Keratinocyte (primary cell): ENCODE results near the gene B3GALT6. TPM values are rescaled to one million over a fixed set of nuclear protein-coding genes. Genes with fewer than 3 reads are reported as not detected.
A peak's percentile ranks its signal among the peaks of the same experiment; 100 is the strongest.

ENCODE experiments used
- DNase-seq: peaks from one replicate; pipeline ENCODE4 v3.0.0-alpha.2; 2011; ENCODE audit warnings: low read depth, missing footprints, low spot score
- FAIRE-seq: peaks from 2 replicates; lab custom pipeline; 2011; peaks lifted over from hg19 to GRCh38; lab: Jason Lieb, UNC
- H2AFZ ChIP-seq: 2 replicates; pipeline ENCODE4 v1.6.0; 2012; ENCODE audit warnings: low read length, control low read depth, inconsistent platforms; ENCODE audit not compliant: control insufficient read depth
- H3K27ac ChIP-seq: 2 replicates; pipeline ENCODE4 v1.5.1; 2011; ENCODE audit warnings: low read length; ENCODE audit not compliant: control insufficient read depth, insufficient read depth
- H3K27me3 ChIP-seq: 3 replicates; pipeline ENCODE4 v1.6.0; 2011; ENCODE audit warnings: low read length; ENCODE audit not compliant: control insufficient read depth, insufficient read depth; ENCODE audit errors: extremely low read depth
- H3K36me3 ChIP-seq, 2 experiments: 2 replicates in 1 of 2; 3 replicates in 1 of 2; pipeline ENCODE4 v1.5.1; 2011; ENCODE audit warnings: low read length in 2 of 2, mild to moderate bottlenecking in 1 of 2; ENCODE audit not compliant: control insufficient read depth in 2 of 2, insufficient read depth in 2 of 2; ENCODE audit errors: extremely low read depth in 1 of 2
- H3K4me1 ChIP-seq: 3 replicates; pipeline ENCODE4 v1.5.1; 2011; ENCODE audit warnings: low read length; ENCODE audit not compliant: control insufficient read depth, insufficient read depth; ENCODE audit errors: extremely low read depth
- H3K4me2 ChIP-seq: 3 replicates; pipeline ENCODE4 v1.6.0; 2011; ENCODE audit warnings: low read depth, low read length; ENCODE audit not compliant: control insufficient read depth, insufficient read depth; ENCODE audit errors: extremely low read depth
- H3K4me3 ChIP-seq, 3 experiments: fragments of 200-600 bp in 1 of 3; sonication (generic) in 1 of 3; 2 replicates in 2 of 3; 3 replicates in 1 of 3; pipeline ENCODE4 v1.5.1; 2011 to 2016; ENCODE audit warnings: low read length in 3 of 3, mild to moderate bottlenecking in 3 of 3, control low read depth in 2 of 3, inconsistent platforms in 1 of 3, low read depth in 1 of 3, mixed read lengths in 1 of 3, mixed run types in 1 of 3, moderate library complexity in 1 of 3; ENCODE audit not compliant: control insufficient read depth in 2 of 3, insufficient read depth in 2 of 3; ENCODE audit errors: extremely low read depth in 1 of 3
- H3K79me2 ChIP-seq: 2 replicates; pipeline ENCODE4 v1.6.0; 2012; ENCODE audit warnings: low read length; ENCODE audit not compliant: control insufficient read depth, insufficient read depth
- H3K9ac ChIP-seq: 3 replicates; pipeline ENCODE4 v1.6.0; 2011; ENCODE audit warnings: low read length; ENCODE audit not compliant: control insufficient read depth, insufficient read depth; ENCODE audit errors: extremely low read depth
- H3K9me1 ChIP-seq: 3 replicates; pipeline ENCODE4 v1.6.0; 2011; ENCODE audit warnings: low read length; ENCODE audit not compliant: control insufficient read depth, insufficient read depth; ENCODE audit errors: extremely low read depth
- H3K9me3 ChIP-seq: 2 replicates; pipeline ENCODE4 v1.5.1; 2012; ENCODE audit warnings: low read depth, low read length; ENCODE audit not compliant: control insufficient read depth
- H4K20me1 ChIP-seq: 3 replicates; pipeline ENCODE4 v1.6.0; 2011; ENCODE audit warnings: low read length; ENCODE audit not compliant: control insufficient read depth, insufficient read depth; ENCODE audit errors: extremely low read depth
- CTCF ChIP-seq, 3 experiments: IDR thresholded peaks in 1 of 3; conservative IDR thresholded peaks in 1 of 3; optimal IDR thresholded peaks in 1 of 3; 2 replicates in 2 of 3; 3 replicates in 1 of 3; pipeline versions ENCODE3 to v1.5.1; 2011; ENCODE audit warnings: low read length in 3 of 3, mild to moderate bottlenecking in 3 of 3, moderate library complexity in 2 of 3, control low read depth in 1 of 3, inconsistent platforms in 1 of 3; ENCODE audit not compliant: insufficient read depth in 2 of 3; ENCODE audit errors: extremely low read depth in 1 of 3
- EZH2 ChIP-seq: IDR thresholded peaks from one replicate; pipeline ENCODE4 v1.6.1; 2012; ENCODE audit warnings: inconsistent platforms, mild to moderate bottlenecking, low read length, moderate library complexity
- dilution Hi-C: fragments of 300-500 bp; cut with MboI; formaldehyde crosslinking; loops from one replicate; pipeline ENCODE4 v1.7.0; 2020; ENCODE audit warnings: low sequenced_read_pairs; ENCODE audit not compliant: extremely low pct_ligation_motif_present
- polyA plus RNA-seq, 5 experiments: library from polyadenylated mRNA; depleted of rRNA in 3 of 5; stranded (reverse) in 3 of 5; stranded (forward) in 1 of 5; unstranded in 1 of 5; fragments of >200 nt; gene quantifications; 1 replicate in 1 of 5; 2 replicates in 3 of 5; 3 replicates in 1 of 5; pipeline versions ENCODE4 v1.2.1 to v1.2.3, GENCODE V29; 2011 to 2012; ENCODE audit warnings: missing spikeins in 2 of 5, low read depth in 1 of 5, low replicate concordance in 1 of 5

B3GALT6 gene
- polyA plus RNA-seq, 1 donor (not counting 4 experiments of a cell fraction or from before 2014, with no cell fraction given), result 6.8 TPM

DNA sequence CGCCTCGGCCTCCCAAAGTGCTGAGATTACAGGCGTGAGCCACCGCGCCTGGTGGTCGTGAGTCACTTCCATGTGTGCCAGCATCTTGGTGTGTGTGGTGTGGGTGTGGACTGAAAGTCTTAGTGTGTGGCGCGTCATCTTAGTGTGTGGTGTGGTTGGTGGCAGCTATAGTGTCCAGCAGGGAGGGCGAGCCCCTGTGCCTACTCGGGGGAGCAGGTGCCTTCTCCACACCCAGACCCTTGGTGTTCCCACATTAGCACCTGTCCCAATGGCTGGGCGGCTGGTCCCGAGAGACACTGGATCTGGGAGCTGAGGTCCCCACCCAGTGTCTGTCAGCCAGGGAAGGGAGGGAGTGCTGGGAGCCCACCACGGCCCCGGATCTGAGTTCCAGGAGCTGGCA lies 51.0 kb downstream of the B3GALT6 start:
- H3K9me1 ChIP-seq, result no peaks in the 10 kb centered on the region
- no peak overlapping the region for H3K9ac ChIP-seq
- H3K9me3 ChIP-seq, result no peaks in the 10 kb centered on the region
- no peaks in the 10 kb centered on the region for H3K27me3 ChIP-seq
- H3K27ac ChIP-seq, result no peak overlapping the region
- dilution Hi-C loops, result no loop called here
- TF ChIP-seq EZH2 (no peak), CTCF (optimal IDR thresholded peaks at IDR 0.05 in 1 of 3, IDR thresholded peaks at IDR 0.05 in 1 of 3, conservative IDR thresholded peaks at IDR 0.05 in 1 of 3; ENCODE audit: extremely low read depth in 1 of 3, insufficient read depth in 2 of 3, low read length in 3 of 3) (no peak)
- no peak for DNase-seq
- H3K79me2 ChIP-seq, result no peaks in the 10 kb centered on the region
- H3K4me2 ChIP-seq, result no peak overlapping the region
- peaks cover 12% of the 10 kb centered on the region for H3K4me1 ChIP-seq
- no peaks in the 10 kb centered on the region for H4K20me1 ChIP-seq
- FAIRE-seq, result no peak
- no peak overlapping the region for H2AFZ ChIP-seq
- H3K4me3 ChIP-seq, result no peak overlapping the region
- no peaks in the 10 kb centered on the region for H3K36me3 ChIP-seq

GRCh38 chr1:1283821-1284220 lies 51.8 kb downstream of the B3GALT6 start:
- TF ChIP-seq CTCF (optimal IDR thresholded peaks at IDR 0.05 in 1 of 3, IDR thresholded peaks at IDR 0.05 in 1 of 3, conservative IDR thresholded peaks at IDR 0.05 in 1 of 3; ENCODE audit: extremely low read depth in 1 of 3, insufficient read depth in 2 of 3, low read length in 3 of 3) (peak in 1 of 3 experiments; percentile 28), EZH2 (no peak)
- no peak overlapping the region for H3K27ac ChIP-seq
- no peak overlapping the region for H3K4me3 ChIP-seq
- dilution Hi-C loops, result no loop called here
- no peaks in the 10 kb centered on the region for H3K27me3 ChIP-seq
- H3K4me1 ChIP-seq, result peaks cover 12% of the 10 kb centered on the region
- no peaks in the 10 kb centered on the region for H3K9me1 ChIP-seq
- H2AFZ ChIP-seq, result no peak overlapping the region
- H4K20me1 ChIP-seq, result no peaks in the 10 kb centered on the region
- H3K9me3 ChIP-seq, result no peaks in the 10 kb centered on the region
- no peak for DNase-seq
- no peak overlapping the region for H3K9ac ChIP-seq
- no peak for FAIRE-seq
- H3K79me2 ChIP-seq, result no peaks in the 10 kb centered on the region
- no peaks in the 10 kb centered on the region for H3K36me3 ChIP-seq
- no peak overlapping the region for H3K4me2 ChIP-seq

Other genes with a start within 250 kb of the B3GALT6 start
- 3.0 to 14.7 TPM (median 3.1 TPM) in 3 replicates for gene HES4, start 232.1 kb upstream of the B3GALT6 start, polyA plus RNA-seq
- gene ISG15, start 218.7 kb upstream of the B3GALT6 start, polyA plus RNA-seq, result 222 to 711 TPM (median 246 TPM) in 3 replicates
- gene AGRN, start 212.1 kb upstream of the B3GALT6 start, polyA plus RNA-seq, result 72.4 to 128 TPM (median 115 TPM) in 3 replicates
- gene RNF223, start 157.9 kb upstream of the B3GALT6 start, polyA plus RNA-seq, result 0.22 to 0.45 TPM (median 0.32 TPM) in 3 replicates
- 6.1 to 8.8 TPM (median 8.0 TPM) in 3 replicates for gene C1orf159, start 116.1 kb upstream of the B3GALT6 start, polyA plus RNA-seq
- not detected in 3 replicates for gene TTLL10, start 58.4 kb upstream of the B3GALT6 start, polyA plus RNA-seq
- 0.09 to 0.63 TPM (median 0.21 TPM) in 3 replicates for gene TNFRSF18, start 25.6 kb upstream of the B3GALT6 start, polyA plus RNA-seq
- 0.04 TPM in 1 of 3 replicates, not detected in the others for gene TNFRSF4, start 18.1 kb upstream of the B3GALT6 start, polyA plus RNA-seq
- 63.5 to 103 TPM (median 66.3 TPM) in 3 replicates for gene SDF4, start 236 bp upstream of the B3GALT6 start, polyA plus RNA-seq
- 0.15 to 0.46 TPM (median 0.18 TPM) in 3 replicates for gene C1QTNF12, start 14.5 kb downstream of the B3GALT6 start, polyA plus RNA-seq
- 18.2 to 37.3 TPM (median 27.0 TPM) in 3 replicates for gene UBE2J2, start 41.6 kb downstream of the B3GALT6 start, polyA plus RNA-seq
- 0.08 to 0.32 TPM (median 0.16 TPM) in 3 replicates for gene SCNN1D, start 48.2 kb downstream of the B3GALT6 start, polyA plus RNA-seq
- gene ACAP3, start 75.7 kb downstream of the B3GALT6 start, polyA plus RNA-seq, result 13.4 to 45.8 TPM (median 17.4 TPM) in 3 replicates
- 11.4 to 20.5 TPM (median 14.9 TPM) in 3 replicates for gene PUSL1, start 76.4 kb downstream of the B3GALT6 start, polyA plus RNA-seq
- 70.4 to 89.8 TPM (median 76.9 TPM) in 3 replicates for gene INTS11, start 92.4 kb downstream of the B3GALT6 start, polyA plus RNA-seq
- gene CPTP, start 92.6 kb downstream of the B3GALT6 start, polyA plus RNA-seq, result 5.8 to 14.0 TPM (median 11.8 TPM) in 3 replicates
- gene TAS1R3, start 99.0 kb downstream of the B3GALT6 start, polyA plus RNA-seq, result 0.01 to 0.08 TPM (median 0.04 TPM) in 3 replicates
- 28.1 to 68.6 TPM (median 31.6 TPM) in 3 replicates for gene DVL1, start 117.2 kb downstream of the B3GALT6 start, polyA plus RNA-seq
- 0.05 to 0.14 TPM in 2 of 3 replicates, not detected in the other for gene MXRA8, start 126.3 kb downstream of the B3GALT6 start, polyA plus RNA-seq
- 75.8 to 86.9 TPM (median 83.2 TPM) in 3 replicates for gene AURKAIP1, start 143.0 kb downstream of the B3GALT6 start, polyA plus RNA-seq
- gene CCNL2, start 167.1 kb downstream of the B3GALT6 start, polyA plus RNA-seq, result 97.0 to 171 TPM (median 140 TPM) in 3 replicates
- gene MRPL20, start 175.1 kb downstream of the B3GALT6 start, polyA plus RNA-seq, result 94.3 to 169 TPM (median 133 TPM) in 3 replicates
- gene ANKRD65, start 189.0 kb downstream of the B3GALT6 start, polyA plus RNA-seq, result 4.6 to 6.5 TPM (median 5.1 TPM) in 3 replicates
- gene VWA1, start 203.5 kb downstream of the B3GALT6 start, polyA plus RNA-seq, result 5.0 to 6.7 TPM (median 6.5 TPM) in 3 replicates
- gene ATAD3C, start 217.5 kb downstream of the B3GALT6 start, polyA plus RNA-seq, result 0.39 to 0.72 TPM (median 0.45 TPM) in 3 replicates
- 18.4 to 24.9 TPM (median 20.6 TPM) in 3 replicates for gene ATAD3B, start 239.5 kb downstream of the B3GALT6 start, polyA plus RNA-seq